T-helper 2 cell treated with Interferon-gamma antibody and Interleukin-4, amounts not matched to agents 5 μg/mL and 100 μg/mL, for 36 hours (primary cell): ENCODE measurements around the gene RPS26.

Experiments
- DNase-seq: peaks from one replicate; pipeline ENCODE4 v3.0.0; 2021; ENCODE audit warnings: low spot score
- H3K27ac Mint-ChIP-seq: one replicate; pipeline ENCODE4 v1.8.0; 2021; ENCODE audit warnings: mild to moderate bottlenecking, mixed read lengths
- H3K27me3 Mint-ChIP-seq: one replicate; pipeline ENCODE4 v1.8.0; 2021; ENCODE audit warnings: low read depth, mixed read lengths
- H3K36me3 Mint-ChIP-seq: one replicate; pipeline ENCODE4 v1.8.0; 2021; ENCODE audit warnings: low read depth, mixed read lengths
- H3K4me1 Mint-ChIP-seq: one replicate; pipeline ENCODE4 v1.8.0; 2021; ENCODE audit warnings: low read depth, mixed read lengths
- H3K4me3 Mint-ChIP-seq: one replicate; pipeline ENCODE4 v1.8.0; 2022; ENCODE audit warnings: mild to moderate bottlenecking, moderate library complexity, mixed read lengths
- H3K9me3 Mint-ChIP-seq: one replicate; pipeline ENCODE4 v1.8.0; 2021; ENCODE audit warnings: mixed read lengths

Gene RPS26

GRCh38 chr12:56010111-56010570 lies 31.6 kb upstream of the RPS26 start:
- H3K9me3 Mint-ChIP-seq, result no peaks in the 10 kb centered on the region
- no peak for DNase-seq
- H3K36me3 Mint-ChIP-seq, result peaks cover 1% of the 10 kb centered on the region
- H3K27ac Mint-ChIP-seq, result no peak overlapping the region
- H3K4me1 Mint-ChIP-seq, result peaks cover 25% of the 10 kb centered on the region
- no peaks in the 10 kb centered on the region for H3K27me3 Mint-ChIP-seq
- no peak overlapping the region for H3K4me3 Mint-ChIP-seq

- no peak for DNase-seq
- H3K9me3 Mint-ChIP-seq, result no peaks in the 10 kb centered on the region
- no peak overlapping the region for H3K27ac Mint-ChIP-seq
- no peak overlapping the region for H3K4me3 Mint-ChIP-seq
- peaks cover 1% of the 10 kb centered on the region for H3K36me3 Mint-ChIP-seq
- peaks cover 30% of the 10 kb centered on the region for H3K4me1 Mint-ChIP-seq
- H3K27me3 Mint-ChIP-seq, result no peaks in the 10 kb centered on the region
These were observed 30.1 kb upstream of the RPS26 start for GRCh38 chr12:56011509-56012090.

GRCh38 chr12:56013482-56013881 lies 28.2 kb upstream of the RPS26 start:
- peaks cover 21% of the 10 kb centered on the region for H3K4me1 Mint-ChIP-seq
- peaks cover 1% of the 10 kb centered on the region for H3K36me3 Mint-ChIP-seq
- no peaks in the 10 kb centered on the region for H3K27me3 Mint-ChIP-seq
- no peak overlapping the region for H3K4me3 Mint-ChIP-seq
- no peak overlapping the region for H3K27ac Mint-ChIP-seq
- no peaks in the 10 kb centered on the region for H3K9me3 Mint-ChIP-seq
- no peak for DNase-seq

GRCh38 chr12:56014205-56014604 lies 27.5 kb upstream of the RPS26 start:
- H3K4me1 Mint-ChIP-seq, result peaks cover 17% of the 10 kb centered on the region
- no peak for DNase-seq
- no peaks in the 10 kb centered on the region for H3K27me3 Mint-ChIP-seq
- H3K36me3 Mint-ChIP-seq, result peaks cover 1% of the 10 kb centered on the region
- no peak overlapping the region for H3K4me3 Mint-ChIP-seq
- H3K9me3 Mint-ChIP-seq, result no peaks in the 10 kb centered on the region
- H3K27ac Mint-ChIP-seq, result no peak overlapping the region

- no peak for DNase-seq
- peaks cover 3% of the 10 kb centered on the region for H3K36me3 Mint-ChIP-seq
- peaks cover 23% of the 10 kb centered on the region for H3K4me1 Mint-ChIP-seq
- no peak overlapping the region for H3K4me3 Mint-ChIP-seq
- no peaks in the 10 kb centered on the region for H3K27me3 Mint-ChIP-seq
- H3K9me3 Mint-ChIP-seq, result no peaks in the 10 kb centered on the region
- H3K27ac Mint-ChIP-seq, result no peak overlapping the region
These were observed 24.5 kb upstream of the RPS26 start for GRCh38 chr12:56017181-56017580.

- peaks cover 3% of the 10 kb centered on the region for H3K36me3 Mint-ChIP-seq
- no peak overlapping the region for H3K27ac Mint-ChIP-seq
- H3K9me3 Mint-ChIP-seq, result no peaks in the 10 kb centered on the region
- no peaks in the 10 kb centered on the region for H3K27me3 Mint-ChIP-seq
- DNase-seq, result no peak
- no peak overlapping the region for H3K4me3 Mint-ChIP-seq
- peaks cover 30% of the 10 kb centered on the region for H3K4me1 Mint-ChIP-seq
These were observed 23.4 kb upstream of the RPS26 start for GRCh38 chr12:56018356-56018755.

- Mint-ChIP-seq H3K27ac (peak within 1 kb of the TSS; percentile 88), H3K36me3 (peaks cover 12% of the 10 kb centered on the region), H3K4me1 (peaks cover 36% of the 10 kb centered on the region), H3K27me3 (no peaks in the 10 kb centered on the region), H3K9me3 (no peaks in the 10 kb centered on the region), H3K4me3 (peak within 1 kb of the TSS; percentile 95)
- DNase-seq, result no peak
These were observed 21.1 kb upstream of the RPS26 start, which contains the start of gene IKZF4 for GRCh38 chr12:56020423-56021184. TSS of gene IKZF4 (plus strand) at chr12:56021043. CDS start at chr12:56021494, 451 bp downstream.

- no peaks in the 10 kb centered on the region for H3K27me3 Mint-ChIP-seq
- H3K27ac Mint-ChIP-seq, result peak overlapping the region; percentile 88
- H3K4me1 Mint-ChIP-seq, result peaks cover 30% of the 10 kb centered on the region
- no peak for DNase-seq
- H3K36me3 Mint-ChIP-seq, result peaks cover 18% of the 10 kb centered on the region
- H3K4me3 Mint-ChIP-seq, result peak overlapping the region; percentile 95
- no peaks in the 10 kb centered on the region for H3K9me3 Mint-ChIP-seq
These were observed 19.7 kb upstream of the RPS26 start for GRCh38 chr12:56021889-56022497.

- Mint-ChIP-seq H3K4me1 (peaks cover 37% of the 10 kb centered on the region), H3K27ac (no peak overlapping the region), H3K36me3 (peaks cover 62% of the 10 kb centered on the region), H3K27me3 (no peaks in the 10 kb centered on the region), H3K4me3 (peak overlapping the region; percentile 22), H3K9me3 (no peaks in the 10 kb centered on the region)
- DNase-seq, result no peak
These were observed 13.1 kb upstream of the RPS26 start for GRCh38 chr12:56028511-56029165.

- Mint-ChIP-seq H3K27me3 (no peaks in the 10 kb centered on the region), H3K36me3 (peaks cover 60% of the 10 kb centered on the region), H3K4me1 (peaks cover 34% of the 10 kb centered on the region), H3K9me3 (no peaks in the 10 kb centered on the region), H3K4me3 (no peak overlapping the region), H3K27ac (peak overlapping the region; percentile 56)
- DNase-seq, result no peak
These were observed 12.6 kb upstream of the RPS26 start for GRCh38 chr12:56029166-56029519.

- Mint-ChIP-seq H3K4me1 (peaks cover 32% of the 10 kb centered on the region), H3K36me3 (peaks cover 64% of the 10 kb centered on the region), H3K27ac (peak overlapping the region; percentile 32), H3K27me3 (no peaks in the 10 kb centered on the region), H3K4me3 (no peak overlapping the region), H3K9me3 (no peaks in the 10 kb centered on the region)
- DNase-seq, result peak; percentile 24
These were observed 11.9 kb upstream of the RPS26 start for GRCh38 chr12:56029666-56030293.

GRCh38 chr12:56031987-56032386 lies 9.7 kb upstream of the RPS26 start:
- Mint-ChIP-seq H3K9me3 (no peaks in the 10 kb centered on the region), H3K36me3 (peaks cover 66% of the 10 kb centered on the region), H3K4me3 (peak overlapping the region; percentile 2), H3K27ac (peak overlapping the region; percentile 28), H3K4me1 (peaks cover 30% of the 10 kb centered on the region), H3K27me3 (no peaks in the 10 kb centered on the region)
- DNase-seq, result peak; percentile 23

GRCh38 chr12:56034586-56035332 lies 7.0 kb upstream of the RPS26 start:
- DNase-seq, result peak; percentile 34
- Mint-ChIP-seq H3K27me3 (no peaks in the 10 kb centered on the region), H3K27ac (no peak overlapping the region), H3K4me3 (no peak overlapping the region), H3K9me3 (no peaks in the 10 kb centered on the region), H3K36me3 (peaks cover 47% of the 10 kb centered on the region), H3K4me1 (peaks cover 24% of the 10 kb centered on the region)
